Mucosa of stomach (tissue), 1 donor: Measurements from ENCODE around the gene TRIM6.

Experiments
- H3K27me3 ChIP-seq: one replicate; pipeline ENCODE4 v1.7.0; 2013; ENCODE audit warnings: mild to moderate bottlenecking, low read length; ENCODE audit not compliant: control insufficient read depth, insufficient read depth
- H3K36me3 ChIP-seq: one replicate; pipeline ENCODE4 v1.7.0; 2013; ENCODE audit warnings: low read length; ENCODE audit not compliant: control insufficient read depth, insufficient read depth
- H3K4me1 ChIP-seq: one replicate; pipeline ENCODE4 v1.7.0; 2013; ENCODE audit warnings: mild to moderate bottlenecking, low read length; ENCODE audit not compliant: control insufficient read depth, insufficient read depth
- H3K4me3 ChIP-seq: one replicate; pipeline ENCODE4 v1.7.0; 2013; ENCODE audit warnings: low read length
- H3K9ac ChIP-seq: one replicate; pipeline ENCODE4 v1.7.0; 2013; ENCODE audit warnings: mild to moderate bottlenecking, low read length, moderate library complexity
- H3K9me3 ChIP-seq: one replicate; pipeline ENCODE4 v1.7.0; 2013; ENCODE audit warnings: mild to moderate bottlenecking, low read length, moderate library complexity; ENCODE audit not compliant: control insufficient read depth
- donor health status: Pancreatic carcinoma.

TRIM6 gene

GRCh38 chr11:5608808-5609207 lies 12.4 kb downstream of the TRIM6 start:
- H3K9ac ChIP-seq: no peak overlapping the region
- H3K4me1 ChIP-seq: no peaks in the 10 kb centered on the region
- H3K27me3 ChIP-seq: no peaks in the 10 kb centered on the region
- no peaks in the 10 kb centered on the region for H3K36me3 ChIP-seq
- no peak overlapping the region for H3K4me3 ChIP-seq
- H3K9me3 ChIP-seq: no peaks in the 10 kb centered on the region

GRCh38 chr11:5610446-5610845 lies 14.0 kb downstream of the TRIM6 start:
- no peak overlapping the region for H3K4me3 ChIP-seq
- no peaks in the 10 kb centered on the region for H3K9me3 ChIP-seq
- H3K4me1 ChIP-seq: no peaks in the 10 kb centered on the region
- H3K27me3 ChIP-seq: no peaks in the 10 kb centered on the region
- H3K9ac ChIP-seq: no peak overlapping the region
- H3K36me3 ChIP-seq: no peaks in the 10 kb centered on the region

- Histone ChIP-seq H3K4me1 (no peaks in the 10 kb centered on the region), H3K36me3 (no peaks in the 10 kb centered on the region), H3K9me3 (no peaks in the 10 kb centered on the region), H3K4me3 (no peak overlapping the region), H3K27me3 (no peaks in the 10 kb centered on the region), H3K9ac (no peak overlapping the region)
Measured at GRCh38 chr11:5611627-5612026, 15.2 kb downstream of the TRIM6 start.

- Histone ChIP-seq H3K27me3 (no peaks in the 10 kb centered on the region), H3K36me3 (no peaks in the 10 kb centered on the region), H3K4me3 (no peak overlapping the region), H3K4me1 (peaks cover 14% of the 10 kb centered on the region), H3K9me3 (no peaks in the 10 kb centered on the region), H3K9ac (no peak overlapping the region)
Measured at GRCh38 chr11:5618807-5619206, 22.4 kb downstream of the TRIM6 start.

GRCh38 chr11:5620651-5621521 lies 24.4 kb downstream of the TRIM6 start:
- Histone ChIP-seq H3K4me3 (no peak overlapping the region), H3K9ac (no peak overlapping the region), H3K9me3 (no peaks in the 10 kb centered on the region), H3K4me1 (peaks cover 20% of the 10 kb centered on the region), H3K27me3 (no peaks in the 10 kb centered on the region), H3K36me3 (no peaks in the 10 kb centered on the region)

- H3K9ac ChIP-seq: no peak overlapping the region
Measured at GRCh38 chr11:5621580-5621979, 25.1 kb downstream of the TRIM6 start.

GRCh38 chr11:5622802-5623201 lies 26.4 kb downstream of the TRIM6 start:
- Histone ChIP-seq H3K4me1 (peaks cover 23% of the 10 kb centered on the region), H3K36me3 (no peaks in the 10 kb centered on the region)

More at GRCh38 chr11:5621580-5621979, 25.1 kb downstream of the TRIM6 start:
- H3K9me3 ChIP-seq: no peaks in the 10 kb centered on the region
- no peaks in the 10 kb centered on the region for H3K27me3 ChIP-seq
- peaks cover 23% of the 10 kb centered on the region for H3K4me1 ChIP-seq
- no peak overlapping the region for H3K4me3 ChIP-seq
- H3K36me3 ChIP-seq: no peaks in the 10 kb centered on the region

GRCh38 chr11:5624489-5625279 lies 28.2 kb downstream of the TRIM6 start, which contains the start of gene TRIM34:
TSS of gene TRIM34 (plus strand) at chr11:5625001. CDS start at chr11:5632332, 7,331 bp downstream.
- peaks cover 23% of the 10 kb centered on the region for H3K4me1 ChIP-seq

More at GRCh38 chr11:5622802-5623201, 26.4 kb downstream of the TRIM6 start:
- Histone ChIP-seq H3K4me3 (no peak overlapping the region), H3K9me3 (no peaks in the 10 kb centered on the region), H3K9ac (no peak overlapping the region), H3K27me3 (no peaks in the 10 kb centered on the region)

GRCh38 chr11:5625281-5625680 lies 28.8 kb downstream of the TRIM6 start:
- H3K4me3 ChIP-seq: peak overlapping the region; percentile 47
- H3K9me3 ChIP-seq: no peaks in the 10 kb centered on the region
- H3K36me3 ChIP-seq: no peaks in the 10 kb centered on the region
- no peaks in the 10 kb centered on the region for H3K27me3 ChIP-seq
- peaks cover 23% of the 10 kb centered on the region for H3K4me1 ChIP-seq
- H3K9ac ChIP-seq: peak overlapping the region; percentile 81

More at GRCh38 chr11:5624489-5625279, 28.2 kb downstream of the TRIM6 start, which contains the start of gene TRIM34:
- Histone ChIP-seq H3K27me3 (no peaks in the 10 kb centered on the region), H3K4me3 (peak within 1 kb of the TSS; percentile 47), H3K9me3 (no peaks in the 10 kb centered on the region), H3K36me3 (no peaks in the 10 kb centered on the region), H3K9ac (peak within 1 kb of the TSS; percentile 81)

- no peak overlapping the region for H3K4me3 ChIP-seq
- H3K27me3 ChIP-seq: no peaks in the 10 kb centered on the region
- peaks cover 16% of the 10 kb centered on the region for H3K4me1 ChIP-seq
Measured at GRCh38 chr11:5626196-5626595, 29.8 kb downstream of the TRIM6 start.

GRCh38 chr11:5631417-5631816 lies 35.0 kb downstream of the TRIM6 start:
- Histone ChIP-seq H3K27me3 (no peaks in the 10 kb centered on the region), H3K9me3 (no peaks in the 10 kb centered on the region), H3K36me3 (no peaks in the 10 kb centered on the region), H3K4me1 (no peaks in the 10 kb centered on the region), H3K4me3 (no peak overlapping the region), H3K9ac (no peak overlapping the region)

More at GRCh38 chr11:5626196-5626595, 29.8 kb downstream of the TRIM6 start:
- Histone ChIP-seq H3K9me3 (no peaks in the 10 kb centered on the region), H3K36me3 (no peaks in the 10 kb centered on the region), H3K9ac (no peak overlapping the region)
